ENCODE measurements around the gene TSPAN9. TPM values are rescaled to one million over a fixed set of nuclear protein-coding genes. Genes with fewer than 3 reads are reported as not detected.

TSPAN9 gene
- total RNA-seq, 1 donor: 13.0 TPM

GRCh38 chr12:3204730-3205531, 127.8 kb downstream of the TSPAN9 start:
- Histone ChIP-seq H3K4me2 (ENCODE audit: insufficient read depth, low read length) (no peak overlapping the region), H4K20me1 (ENCODE audit: insufficient read depth, low read length) (peaks cover 26% of the 10 kb centered on the region), H3K36me3 (ENCODE audit: insufficient read depth, low read length) (no peaks in the 10 kb centered on the region), H2AFZ (ENCODE audit: low read length) (no peak overlapping the region), H3K79me2 (ENCODE audit: insufficient read depth, low read length) (no peaks in the 10 kb centered on the region), H3K4me1 (ENCODE audit: insufficient read depth, low read length) (no peaks in the 10 kb centered on the region), H3K27me3 (ENCODE audit: insufficient read depth, low read length) (peaks cover 24% of the 10 kb centered on the region), H3K27ac (ENCODE audit: low read depth, low read length) (no peak overlapping the region), H3K4me3 (ENCODE audit: insufficient read depth, low read length) (no peak overlapping the region), H3K9me3 (ENCODE audit: low read depth, low read length) (no peaks in the 10 kb centered on the region)
- TF ChIP-seq CTCF (IDR thresholded peaks at IDR 0.05; ENCODE audit: extremely low read depth, low read depth, low read length): no peak
- peak; percentile 41 for DNase-seq (ENCODE audit: insufficient read length, low spot score, missing footprints)

- Histone ChIP-seq H3K4me2 (ENCODE audit: insufficient read depth, low read length) (no peak overlapping the region), H2AFZ (ENCODE audit: low read length) (no peak overlapping the region), H3K9me3 (ENCODE audit: low read depth, low read length) (no peaks in the 10 kb centered on the region), H4K20me1 (ENCODE audit: insufficient read depth, low read length) (peaks cover 22% of the 10 kb centered on the region), H3K4me1 (ENCODE audit: insufficient read depth, low read length) (no peaks in the 10 kb centered on the region), H3K79me2 (ENCODE audit: insufficient read depth, low read length) (no peaks in the 10 kb centered on the region), H3K27ac (ENCODE audit: low read depth, low read length) (no peak overlapping the region), H3K4me3 (ENCODE audit: insufficient read depth, low read length) (no peak overlapping the region), H3K27me3 (ENCODE audit: insufficient read depth, low read length) (peaks cover 18% of the 10 kb centered on the region), H3K36me3 (ENCODE audit: insufficient read depth, low read length) (no peaks in the 10 kb centered on the region)
- no peak for TF ChIP-seq CTCF (IDR thresholded peaks at IDR 0.05; ENCODE audit: extremely low read depth, low read depth, low read length)
- no peak for DNase-seq (ENCODE audit: insufficient read length, low spot score, missing footprints)
Observed at GRCh38 chr12:3205742-3206519, 128.8 kb downstream of the TSPAN9 start.

- no peak overlapping the region for H3K4me2 ChIP-seq (ENCODE audit: insufficient read depth, low read length)
- no peaks in the 10 kb centered on the region for H3K36me3 ChIP-seq (ENCODE audit: insufficient read depth, low read length)
- no peaks in the 10 kb centered on the region for H3K79me2 ChIP-seq (ENCODE audit: insufficient read depth, low read length)
- TF ChIP-seq CTCF (IDR thresholded peaks at IDR 0.05; ENCODE audit: extremely low read depth, low read depth, low read length): no peak
- no peak overlapping the region for H2AFZ ChIP-seq (ENCODE audit: low read length)
- no peak overlapping the region for H3K27ac ChIP-seq (ENCODE audit: low read depth, low read length)
- peaks cover 12% of the 10 kb centered on the region for H3K27me3 ChIP-seq (ENCODE audit: insufficient read depth, low read length)
- H4K20me1 ChIP-seq (ENCODE audit: insufficient read depth, low read length): peaks cover 15% of the 10 kb centered on the region
- no peak for DNase-seq (ENCODE audit: insufficient read length, low spot score, missing footprints)
- H3K4me1 ChIP-seq (ENCODE audit: insufficient read depth, low read length): no peaks in the 10 kb centered on the region
- H3K9me3 ChIP-seq (ENCODE audit: low read depth, low read length): no peaks in the 10 kb centered on the region
- H3K4me3 ChIP-seq (ENCODE audit: insufficient read depth, low read length): no peak overlapping the region
Observed at GRCh38 chr12:3206536-3207072, 129.4 kb downstream of the TSPAN9 start.

- Histone ChIP-seq H3K27ac (ENCODE audit: low read depth, low read length) (no peak overlapping the region), H3K27me3 (ENCODE audit: insufficient read depth, low read length) (peaks cover 6% of the 10 kb centered on the region), H3K79me2 (ENCODE audit: insufficient read depth, low read length) (no peaks in the 10 kb centered on the region), H3K36me3 (ENCODE audit: insufficient read depth, low read length) (no peaks in the 10 kb centered on the region), H2AFZ (ENCODE audit: low read length) (no peak overlapping the region), H3K9me3 (ENCODE audit: low read depth, low read length) (no peaks in the 10 kb centered on the region), H3K4me2 (ENCODE audit: insufficient read depth, low read length) (no peak overlapping the region), H3K4me1 (ENCODE audit: insufficient read depth, low read length) (no peaks in the 10 kb centered on the region), H4K20me1 (ENCODE audit: insufficient read depth, low read length) (peaks cover 10% of the 10 kb centered on the region), H3K4me3 (ENCODE audit: insufficient read depth, low read length) (no peak overlapping the region)
- no peak for TF ChIP-seq CTCF (IDR thresholded peaks at IDR 0.05; ENCODE audit: extremely low read depth, low read depth, low read length)
- DNase-seq (ENCODE audit: insufficient read length, low spot score, missing footprints): no peak
Observed at GRCh38 chr12:3207175-3207574, 130.0 kb downstream of the TSPAN9 start.

All from osteoblast (primary cell).